ENCODE measurements around the gene GPC6.

GPC6 gene

GRCh38 chr13:93872786-93873347, 646.3 kb downstream of the GPC6 start:
- Histone ChIP-seq H3K36me3 (ENCODE audit: insufficient read depth, low read length) (no peaks in the 10 kb centered on the region), H3K27me3 (ENCODE audit: insufficient read depth, low read length) (no peaks in the 10 kb centered on the region), H3K27ac (ENCODE audit: low read depth, low read length, poor library complexity, severe bottlenecking) (no peak overlapping the region), H3K9ac (ENCODE audit: low read length) (no peak overlapping the region), H3K9me2 (ENCODE audit: low read depth, low read length) (no peaks in the 10 kb centered on the region; the same call in 1 of the 2 replicates), H3K4me3 (ENCODE audit: low read depth, low read length, poor library complexity, severe bottlenecking) (no peak overlapping the region), H3F3A (ENCODE audit: insufficient read depth, low read length) (no peaks in the 10 kb centered on the region), H3K4me1 (ENCODE audit: insufficient read depth, low read length, severe bottlenecking) (no peaks in the 10 kb centered on the region), H4K20me1 (ENCODE audit: insufficient read depth, low read length) (no peaks in the 10 kb centered on the region), H3K4me2 (ENCODE audit: low read length) (no peak overlapping the region), H2AFZ (ENCODE audit: low read length) (no peak overlapping the region), H3K79me2 (ENCODE audit: insufficient read depth, low read length) (no peaks in the 10 kb centered on the region), H3K9me3 (ENCODE audit: low read length) (no peaks in the 10 kb centered on the region)
- TF ChIP-seq EZH2 (IDR thresholded peaks at IDR 0.05; ENCODE audit: borderline replicate concordance, low read length): no peak
- TF ChIP-seq CTCF (IDR thresholded peaks at IDR 0.05; ENCODE audit: low read length): no peak

GRCh38 chr13:93875547-93875946, 648.9 kb downstream of the GPC6 start:
- no peaks in the 10 kb centered on the region for H3F3A ChIP-seq (ENCODE audit: insufficient read depth, low read length)

GRCh38 chr13:93876236-93876635, 649.6 kb downstream of the GPC6 start:
- H3K36me3 ChIP-seq (ENCODE audit: insufficient read depth, low read length): no peaks in the 10 kb centered on the region
- no peak overlapping the region for H3K4me3 ChIP-seq (ENCODE audit: low read depth, low read length, poor library complexity, severe bottlenecking)
- no peaks in the 10 kb centered on the region for H3K9me3 ChIP-seq (ENCODE audit: low read length)
- H3K9ac ChIP-seq (ENCODE audit: low read length): no peak overlapping the region
- H4K20me1 ChIP-seq (ENCODE audit: insufficient read depth, low read length): no peaks in the 10 kb centered on the region
- H3K79me2 ChIP-seq (ENCODE audit: insufficient read depth, low read length): no peaks in the 10 kb centered on the region
- H3K27ac ChIP-seq (ENCODE audit: low read depth, low read length, poor library complexity, severe bottlenecking): no peak overlapping the region
- no peaks in the 10 kb centered on the region for H3K27me3 ChIP-seq (ENCODE audit: insufficient read depth, low read length)
- no peak for TF ChIP-seq EZH2 (IDR thresholded peaks at IDR 0.05; ENCODE audit: borderline replicate concordance, low read length)
- TF ChIP-seq CTCF (IDR thresholded peaks at IDR 0.05; ENCODE audit: low read length): no peak
- no peak overlapping the region for H2AFZ ChIP-seq (ENCODE audit: low read length)
- no peaks in the 10 kb centered on the region; the same call in 1 of the 2 replicates for H3K9me2 ChIP-seq (ENCODE audit: low read depth, low read length)
- H3F3A ChIP-seq (ENCODE audit: insufficient read depth, low read length): no peaks in the 10 kb centered on the region
- no peak overlapping the region for H3K4me2 ChIP-seq (ENCODE audit: low read length)
- H3K4me1 ChIP-seq (ENCODE audit: insufficient read depth, low read length, severe bottlenecking): no peaks in the 10 kb centered on the region

More at GRCh38 chr13:93875547-93875946, 648.9 kb downstream of the GPC6 start:
- H3K9me2 ChIP-seq (ENCODE audit: low read depth, low read length): no peaks in the 10 kb centered on the region; the same call in 1 of the 2 replicates
- no peak overlapping the region for H3K4me2 ChIP-seq (ENCODE audit: low read length)
- H3K27ac ChIP-seq (ENCODE audit: low read depth, low read length, poor library complexity, severe bottlenecking): no peak overlapping the region
- TF ChIP-seq EZH2 (IDR thresholded peaks at IDR 0.05; ENCODE audit: borderline replicate concordance, low read length) (no peak), CTCF (IDR thresholded peaks at IDR 0.05; ENCODE audit: low read length) (no peak)
- H2AFZ ChIP-seq (ENCODE audit: low read length): no peak overlapping the region
- H3K36me3 ChIP-seq (ENCODE audit: insufficient read depth, low read length): no peaks in the 10 kb centered on the region
- no peaks in the 10 kb centered on the region for H3K27me3 ChIP-seq (ENCODE audit: insufficient read depth, low read length)
- no peaks in the 10 kb centered on the region for H4K20me1 ChIP-seq (ENCODE audit: insufficient read depth, low read length)
- no peak overlapping the region for H3K4me3 ChIP-seq (ENCODE audit: low read depth, low read length, poor library complexity, severe bottlenecking)
- H3K9ac ChIP-seq (ENCODE audit: low read length): no peak overlapping the region
- no peaks in the 10 kb centered on the region for H3K9me3 ChIP-seq (ENCODE audit: low read length)
- H3K4me1 ChIP-seq (ENCODE audit: insufficient read depth, low read length, severe bottlenecking): no peaks in the 10 kb centered on the region
- H3K79me2 ChIP-seq (ENCODE audit: insufficient read depth, low read length): no peaks in the 10 kb centered on the region

Measured in OCI-LY1 (cell line).